ENCODE data around the gene ZNF236. TPM values are rescaled to one million over a fixed set of nuclear protein-coding genes. Genes with fewer than 3 reads are reported as not detected.

ZNF236 gene
- total RNA-seq, 1 experiment from 2014 or later = 14.9 TPM

GRCh38 chr18:77000527-77000926, 178.2 kb downstream of the ZNF236 start:
- Mint-ChIP-seq H3K27ac (ENCODE audit: unreplicated experiment) (no peak overlapping the region), H3K4me3 (ENCODE audit: unreplicated experiment) (no peak overlapping the region), H3K27me3 (ENCODE audit: insufficient read depth, unreplicated experiment) (no peaks in the 10 kb centered on the region), H3K9me3 (ENCODE audit: unreplicated experiment) (no peaks in the 10 kb centered on the region), H3K4me1 (ENCODE audit: low read depth, unreplicated experiment) (no peaks in the 10 kb centered on the region), H3K36me3 (ENCODE audit: insufficient read depth, unreplicated experiment) (no peaks in the 10 kb centered on the region)
- no peaks in the 10 kb centered on the region for H3K36me3 ChIP-seq (ENCODE audit: control insufficient read depth, insufficient read depth, low read length)
- H3K4me3 ChIP-seq (ENCODE audit: low read depth, low read length) = no peak overlapping the region
- H3K9me3 ChIP-seq = no peaks in the 10 kb centered on the region
- POLR2A ChIA-PET = no interaction called here
- intact Hi-C loops (cut with micrococcal nuclease; ENCODE audit: unreplicated experiment) = loop anchor here (1.0 kb wide), 3 partner anchors 55 to 212 kb away; no protein-coding TSS in a partner anchor
- BruUV-seq (replicated peaks) = no TSS peak
- H3K4me1 ChIP-seq = no peaks in the 10 kb centered on the region
- DNase-seq = peak in 1 of 2 experiments; percentile 35
- CTCF ChIA-PET = interaction anchor here (0.7 to 1.2 kb wide), 3 partner anchors 17 to 211 kb away, joined by 3 to 8 read pairs (median 5); no protein-coding TSS in a partner anchor
- TF ChIP-seq CTCF (IDR thresholded peaks at IDR 0.05; ENCODE audit: insufficient read depth in 1 of 2, low read depth in 1 of 2, low read length in 1 of 2, severe bottlenecking in 1 of 2, unreplicated experiment in 1 of 2) = peak; percentile 68 to 70
- H3K27me3 ChIP-seq (replicated peaks; ENCODE audit: control insufficient read depth, insufficient read depth, low read length) = no peaks in the 10 kb centered on the region

GRCh38 chr18:77001041-77001440, 178.7 kb downstream of the ZNF236 start:
- H3K4me3 Mint-ChIP-seq (ENCODE audit: unreplicated experiment) = no peak overlapping the region
- CTCF ChIA-PET = interaction anchor here (1.2 kb wide), 1 partner anchor 54 kb away, joined by 8 read pairs; no protein-coding TSS in a partner anchor

GRCh38 chr18:77001979-77002378, 179.6 kb downstream of the ZNF236 start:
- TF ChIP-seq CTCF (IDR thresholded peaks at IDR 0.05; ENCODE audit: insufficient read depth in 1 of 2, low read depth in 1 of 2, low read length in 1 of 2, severe bottlenecking in 1 of 2, unreplicated experiment in 1 of 2) = no peak
- ChIA-PET CTCF (no interaction called here), POLR2A (no interaction called here)
- intact Hi-C loops (cut with micrococcal nuclease; ENCODE audit: unreplicated experiment) = no loop called here
- Mint-ChIP-seq H3K4me3 (ENCODE audit: unreplicated experiment) (no peak overlapping the region), H3K27me3 (ENCODE audit: insufficient read depth, unreplicated experiment) (no peaks in the 10 kb centered on the region), H3K4me1 (ENCODE audit: low read depth, unreplicated experiment) (no peaks in the 10 kb centered on the region), H3K27ac (ENCODE audit: unreplicated experiment) (no peak overlapping the region), H3K36me3 (ENCODE audit: insufficient read depth, unreplicated experiment) (no peaks in the 10 kb centered on the region), H3K9me3 (ENCODE audit: unreplicated experiment) (no peaks in the 10 kb centered on the region)
- H3K4me1 ChIP-seq = no peaks in the 10 kb centered on the region
- H3K9me3 ChIP-seq = no peaks in the 10 kb centered on the region
- DNase-seq = no peak
- no TSS peak for BruUV-seq (replicated peaks)
- H3K36me3 ChIP-seq (ENCODE audit: control insufficient read depth, insufficient read depth, low read length) = no peaks in the 10 kb centered on the region
- H3K27me3 ChIP-seq (replicated peaks; ENCODE audit: control insufficient read depth, insufficient read depth, low read length) = no peaks in the 10 kb centered on the region
- H3K4me3 ChIP-seq (ENCODE audit: low read depth, low read length) = no peak overlapping the region

More at GRCh38 chr18:77001041-77001440, 178.7 kb downstream of the ZNF236 start:
- H3K4me1 Mint-ChIP-seq (ENCODE audit: low read depth, unreplicated experiment) = no peaks in the 10 kb centered on the region
- no peaks in the 10 kb centered on the region for H3K27me3 ChIP-seq (replicated peaks; ENCODE audit: control insufficient read depth, insufficient read depth, low read length)
- no peak for TF ChIP-seq CTCF (IDR thresholded peaks at IDR 0.05; ENCODE audit: insufficient read depth in 1 of 2, low read depth in 1 of 2, low read length in 1 of 2, severe bottlenecking in 1 of 2, unreplicated experiment in 1 of 2)
- no peak overlapping the region for H3K27ac Mint-ChIP-seq (ENCODE audit: unreplicated experiment)
- BruUV-seq (replicated peaks) = no TSS peak
- no peak overlapping the region for H3K4me3 ChIP-seq (ENCODE audit: low read depth, low read length)
- H3K4me1 ChIP-seq = no peaks in the 10 kb centered on the region
- H3K36me3 Mint-ChIP-seq (ENCODE audit: insufficient read depth, unreplicated experiment) = no peaks in the 10 kb centered on the region
- POLR2A ChIA-PET = no interaction called here
- intact Hi-C loops (cut with micrococcal nuclease; ENCODE audit: unreplicated experiment) = no loop called here
- no peaks in the 10 kb centered on the region for H3K27me3 Mint-ChIP-seq (ENCODE audit: insufficient read depth, unreplicated experiment)
- no peaks in the 10 kb centered on the region for H3K9me3 Mint-ChIP-seq (ENCODE audit: unreplicated experiment)
- H3K36me3 ChIP-seq (ENCODE audit: control insufficient read depth, insufficient read depth, low read length) = no peaks in the 10 kb centered on the region
- H3K9me3 ChIP-seq = no peaks in the 10 kb centered on the region
- no peak for DNase-seq
